Measurements from ENCODE around the gene ANKHD1.
"Not testable (repeated sequence)": the region's sequence is repeated elsewhere in the genome, so short reads cannot be mapped to it uniquely, and the experiment has no call there.

DNA sequence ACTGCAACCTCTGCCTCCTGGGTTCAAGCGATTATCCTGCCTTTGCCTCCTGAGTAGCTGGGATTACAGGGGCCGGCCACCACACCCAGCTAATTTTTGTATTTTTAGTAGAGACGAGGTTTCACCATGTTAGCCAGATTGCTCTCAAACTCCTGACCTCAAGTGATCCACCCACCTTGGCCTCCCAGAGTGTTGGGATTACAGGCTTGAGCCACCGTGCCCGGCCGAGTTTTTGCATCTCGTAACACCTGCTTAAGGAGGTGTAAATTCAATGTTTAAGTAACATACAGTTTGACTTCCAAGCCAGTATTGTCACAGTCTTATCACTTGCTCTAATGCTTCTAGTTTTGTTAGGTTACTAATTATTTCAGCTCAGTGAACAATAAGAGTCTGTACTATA is 19.7 kb downstream of the ANKHD1 start:
- not testable (repeated sequence) for TF ChIP-seq CTCF (conservative IDR thresholded peaks at IDR 0.05; ENCODE audit: low read length); EZH2phosphoT487 (IDR thresholded peaks at IDR 0.05; ENCODE audit: borderline replicate concordance)

Measured in Loucy (cell line).